ENCODE measurements around the gene CSF2RB.

CSF2RB gene

DNA sequence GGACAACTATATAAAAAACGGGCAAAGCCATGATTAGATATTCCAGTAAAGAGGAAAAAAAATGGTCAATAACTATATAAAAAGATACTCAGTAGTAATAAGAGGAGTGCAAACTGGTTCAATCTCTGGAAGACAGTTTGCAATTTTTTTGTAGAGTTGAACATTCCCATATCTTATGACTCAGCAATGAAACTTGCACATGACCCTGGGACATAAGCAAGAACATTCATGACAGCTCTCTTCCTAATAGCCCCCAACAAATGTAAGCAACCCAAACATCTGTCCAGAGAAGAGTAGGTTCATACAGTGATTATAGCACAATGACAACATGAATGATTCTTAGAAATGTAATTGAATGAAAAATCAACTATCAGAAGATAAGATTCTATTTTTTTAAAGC, 21.8 kb upstream of the CSF2RB start:
- no peak for DNase-seq (ENCODE audit: low read depth)

DNA sequence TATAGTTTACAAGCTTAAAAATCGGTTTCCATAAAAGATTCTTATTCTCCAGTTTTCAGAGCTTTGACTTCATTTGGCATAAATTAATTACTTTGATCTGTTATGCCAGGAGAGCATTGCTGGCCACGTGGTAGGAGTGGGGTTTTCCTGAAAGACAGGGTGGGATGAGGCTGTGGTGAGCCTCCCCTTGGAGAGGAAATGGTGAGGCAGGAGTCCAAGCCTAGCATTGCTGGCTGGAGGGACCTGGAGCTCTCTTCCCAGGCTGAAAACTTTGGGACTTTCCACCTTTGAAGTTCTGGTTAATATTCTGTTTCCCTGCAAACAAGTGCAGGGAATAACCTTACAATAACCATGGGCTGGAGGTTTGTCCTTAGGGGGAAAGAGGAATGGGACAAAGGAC, 21.1 kb upstream of the CSF2RB start:
- no peak for DNase-seq (ENCODE audit: low read depth)

DNA sequence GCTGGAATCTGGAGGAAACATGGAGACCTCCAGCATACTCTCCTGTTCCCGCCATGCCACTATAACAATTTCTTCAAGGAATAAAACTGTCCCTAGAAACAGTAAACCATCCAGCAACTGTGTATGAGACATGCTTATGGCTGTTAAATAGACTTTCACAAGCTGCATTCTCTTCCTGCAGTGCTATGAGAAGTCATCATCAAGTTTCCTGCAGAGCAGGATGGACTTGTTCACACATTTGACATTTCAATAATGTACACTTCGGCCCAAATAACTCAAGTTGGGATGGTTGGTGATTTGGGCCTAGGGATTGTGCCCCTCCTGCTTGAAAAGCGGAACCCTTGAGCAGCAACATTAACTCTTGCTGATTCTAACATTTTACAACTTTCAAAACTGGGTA, 20.2 kb upstream of the CSF2RB start:
- DNase-seq (ENCODE audit: low read depth): no peak

DNA sequence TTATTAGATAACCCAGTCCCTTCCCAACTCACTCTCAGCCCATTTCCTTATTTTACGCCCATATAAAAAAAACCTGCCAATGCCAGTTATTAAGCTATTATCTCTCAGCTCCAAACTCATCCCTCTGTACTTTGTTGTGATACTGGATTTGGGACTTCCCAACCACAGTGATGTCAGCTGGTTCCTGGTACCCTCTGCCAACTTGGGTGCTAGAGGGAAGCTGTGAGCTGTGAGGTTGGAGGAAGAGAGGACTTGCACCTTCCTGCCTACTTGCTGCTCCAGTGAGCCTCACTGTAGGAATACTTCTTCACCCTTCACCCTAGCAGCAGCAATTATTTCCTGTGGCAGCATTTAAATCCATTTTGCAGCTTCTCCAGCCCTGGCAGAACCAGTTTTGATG, 19.2 kb upstream of the CSF2RB start:
- DNase-seq (ENCODE audit: low read depth): no peak

DNA sequence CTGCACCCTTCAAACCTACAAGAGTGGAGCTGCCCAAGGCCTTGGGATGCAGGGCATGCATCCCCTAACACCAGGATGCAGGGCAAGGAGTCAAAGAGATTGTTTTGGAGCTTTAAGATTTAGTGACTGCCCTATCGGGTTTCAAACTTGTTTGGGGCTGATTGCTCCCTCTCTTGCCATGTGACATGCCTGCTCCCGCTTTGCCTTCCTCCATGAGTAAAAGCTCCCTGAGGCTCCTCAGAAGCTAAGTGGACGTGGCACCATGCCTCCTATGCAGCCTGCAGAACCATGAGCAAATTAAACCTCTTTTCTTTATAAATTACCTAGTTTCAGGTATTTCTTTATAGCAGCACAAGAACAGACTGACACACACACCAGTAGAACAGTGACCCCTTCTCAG, 15.8 kb upstream of the CSF2RB start:
- no peak for DNase-seq (ENCODE audit: low read depth)

DNA sequence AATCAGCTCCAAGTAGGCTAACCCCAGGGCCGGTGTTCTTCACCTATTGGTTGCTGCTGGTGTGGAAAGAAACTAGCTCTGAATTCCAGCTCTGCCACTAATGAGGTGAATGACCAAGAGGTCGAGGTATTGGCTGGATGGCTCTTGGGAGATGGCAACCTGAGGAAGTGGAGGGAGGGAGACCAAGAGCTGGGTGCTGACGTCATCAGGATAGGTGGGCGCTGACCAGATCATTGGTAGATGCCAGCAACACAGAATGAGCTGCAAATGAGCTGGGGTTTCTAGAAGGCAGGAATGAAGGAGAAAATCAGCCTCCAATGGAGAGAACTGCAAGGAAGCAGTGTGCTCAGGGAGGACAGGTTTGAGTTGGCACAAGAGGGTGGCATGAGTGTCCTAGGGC, 14.7 kb upstream of the CSF2RB start:
- DNase-seq (ENCODE audit: low read depth): no peak

DNA sequence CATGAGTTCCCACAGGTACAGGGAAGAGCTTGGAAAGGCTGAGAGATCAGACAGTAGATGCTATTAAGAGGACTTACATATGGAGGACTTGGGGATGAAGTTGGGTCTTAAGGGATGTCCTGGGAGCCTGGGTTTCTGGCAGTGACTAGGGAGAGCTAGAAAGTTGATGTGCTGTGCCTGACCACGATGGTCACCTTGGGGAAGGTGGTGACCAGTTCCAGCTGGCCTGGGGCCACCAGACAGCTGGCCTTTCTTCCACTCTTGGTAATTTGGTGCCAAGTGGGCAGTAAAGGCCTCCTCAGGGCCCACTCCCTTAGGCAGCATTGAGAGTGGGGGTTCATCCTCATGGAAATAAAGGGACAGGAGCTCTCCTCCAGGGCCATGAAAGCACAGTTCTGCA, 13.9 kb upstream of the CSF2RB start:
- DNase-seq (ENCODE audit: low read depth): no peak

DNA sequence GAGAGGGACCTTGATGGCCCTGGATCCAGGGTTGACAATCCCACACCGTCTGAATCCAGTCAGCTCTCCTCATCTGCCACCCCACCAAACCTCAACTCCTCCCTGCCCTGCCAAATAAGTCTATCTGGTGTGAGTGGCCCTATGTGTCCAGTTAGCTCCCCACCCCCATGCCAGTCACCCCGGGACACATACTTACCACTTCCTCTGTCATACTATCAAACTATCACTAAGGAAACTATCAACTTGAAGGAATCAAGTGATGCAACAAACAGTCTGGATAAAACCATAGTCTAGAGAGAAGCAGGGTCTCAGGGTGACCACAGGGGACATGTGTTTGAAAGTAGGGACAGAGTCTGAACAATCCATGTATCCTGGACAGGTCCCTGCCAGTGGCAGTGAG, 13.2 kb upstream of the CSF2RB start:
- DNase-seq (ENCODE audit: low read depth): no peak

DNA sequence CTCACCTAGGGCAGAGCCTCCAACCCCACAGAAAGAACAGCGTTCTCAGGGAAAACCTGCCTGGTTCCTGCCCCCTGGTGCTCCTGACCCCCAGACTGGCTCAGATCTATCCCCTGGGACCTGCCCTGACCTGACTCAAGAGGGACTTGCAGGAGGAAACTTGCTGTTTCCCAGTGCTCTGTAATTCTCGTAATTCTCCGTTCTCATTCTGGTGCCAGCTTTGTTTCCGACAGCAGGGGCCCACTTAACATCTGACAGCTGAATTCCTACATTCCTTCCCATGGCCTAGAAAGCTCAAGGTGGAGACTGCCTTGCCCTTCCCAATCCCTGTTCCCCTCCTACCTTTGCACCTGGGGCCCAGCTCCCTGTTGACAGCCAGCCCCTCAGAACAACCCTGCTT, 12.5 kb upstream of the CSF2RB start:
- no peak for DNase-seq (ENCODE audit: low read depth)

DNA sequence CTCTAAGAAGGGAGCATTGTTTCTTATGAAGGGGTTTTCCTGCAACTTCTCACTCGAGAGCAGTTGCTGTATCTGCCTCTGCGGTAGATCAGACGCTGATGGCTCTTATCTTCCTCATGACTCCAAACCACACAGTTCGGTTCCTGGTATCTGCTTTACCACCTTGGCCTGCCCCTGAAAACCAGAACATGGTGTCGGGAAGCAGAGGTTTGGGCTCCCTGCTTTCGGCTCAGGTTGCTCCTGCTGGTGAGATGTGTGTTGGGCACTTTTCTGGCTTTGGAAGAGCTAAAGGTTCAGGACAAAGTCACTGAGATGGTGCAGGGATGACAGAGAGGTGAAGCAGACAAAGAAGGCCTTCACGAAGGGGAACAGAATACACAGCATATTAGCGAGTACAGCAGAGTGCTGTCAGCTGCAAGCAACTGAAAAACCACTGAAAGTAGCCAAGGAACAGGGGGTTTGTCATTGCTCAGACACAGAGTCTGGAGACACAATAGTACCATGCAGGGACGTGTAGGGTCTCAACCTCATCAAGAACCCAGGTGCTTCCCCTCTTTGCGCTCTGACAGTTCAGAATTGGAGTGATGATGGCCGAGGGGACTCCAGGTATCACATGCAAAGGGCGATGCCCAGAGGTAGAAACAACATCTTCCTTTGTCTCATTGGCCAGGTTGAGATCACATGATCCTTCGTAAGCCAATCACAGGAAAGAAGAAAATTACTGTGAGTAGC, 11.9 kb upstream of the CSF2RB start:
- no peak for DNase-seq (ENCODE audit: low read depth)

DNA sequence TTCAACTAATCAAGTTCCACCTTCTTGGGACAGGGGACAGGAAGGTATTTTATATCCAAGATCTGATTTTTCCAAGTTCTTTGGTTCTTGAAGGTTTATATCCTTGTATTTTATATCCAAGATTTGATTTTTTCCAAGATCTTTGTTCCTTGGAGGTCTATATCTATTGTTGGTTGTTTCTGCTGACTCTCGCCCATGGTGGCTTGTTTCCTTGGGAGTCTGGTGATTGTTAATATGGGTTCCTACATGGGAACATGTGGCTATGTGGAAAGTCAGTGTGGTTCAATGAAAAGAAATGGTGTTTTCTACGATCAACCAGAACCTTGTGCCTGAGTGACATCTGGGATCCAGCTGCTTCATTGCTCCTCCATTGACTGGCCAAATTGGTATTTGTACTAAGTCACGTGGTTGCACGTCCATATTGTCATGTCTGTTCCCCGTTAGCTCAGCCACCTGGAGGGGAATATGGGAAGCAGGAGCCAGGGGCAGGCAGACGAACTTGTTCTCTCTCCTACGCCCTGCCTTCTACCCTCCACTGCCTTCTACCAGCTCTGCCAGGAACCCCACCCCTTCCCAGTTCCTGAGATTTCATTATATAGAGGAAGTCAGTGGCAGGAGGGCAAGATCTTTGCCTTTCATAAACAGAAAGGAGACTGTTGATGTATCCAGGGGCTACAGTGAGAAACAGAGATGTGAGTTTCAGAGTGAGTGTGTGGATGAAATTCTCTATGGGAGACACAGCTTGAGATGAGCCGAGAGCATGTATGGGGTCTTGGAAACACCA, 11.1 kb upstream of the CSF2RB start:
- no peak for DNase-seq (ENCODE audit: low read depth)

DNA sequence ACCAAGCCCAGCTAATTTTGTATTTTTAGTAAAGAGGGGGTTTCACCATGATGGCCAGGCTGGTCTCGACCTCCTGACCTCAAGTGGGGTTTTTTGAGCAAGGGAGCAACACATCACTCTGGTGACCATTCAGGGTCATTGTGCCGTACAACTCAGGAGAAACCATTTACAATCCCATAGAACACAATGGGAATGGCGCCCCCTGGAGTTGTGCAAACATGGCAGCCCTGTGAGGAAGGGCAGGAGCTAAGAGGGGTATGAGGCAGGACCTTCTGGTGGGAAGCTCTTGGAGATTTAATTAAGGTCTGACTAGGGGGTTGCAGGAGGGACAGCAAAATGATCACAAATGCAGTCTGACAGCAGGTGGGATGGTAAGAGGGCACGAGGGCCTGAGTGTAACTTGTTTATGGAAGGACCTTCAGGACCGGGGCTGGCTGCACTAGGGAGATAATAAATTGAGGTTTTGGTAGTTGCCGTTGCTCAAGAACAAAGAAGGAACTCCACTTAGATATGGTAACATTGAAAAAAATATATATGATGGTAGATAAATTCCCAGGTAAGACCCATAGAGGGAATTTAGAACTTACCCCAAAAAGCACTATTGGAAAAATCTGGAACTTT, 9.1 kb upstream of the CSF2RB start:
- DNase-seq (ENCODE audit: low read depth): no peak

DNA sequence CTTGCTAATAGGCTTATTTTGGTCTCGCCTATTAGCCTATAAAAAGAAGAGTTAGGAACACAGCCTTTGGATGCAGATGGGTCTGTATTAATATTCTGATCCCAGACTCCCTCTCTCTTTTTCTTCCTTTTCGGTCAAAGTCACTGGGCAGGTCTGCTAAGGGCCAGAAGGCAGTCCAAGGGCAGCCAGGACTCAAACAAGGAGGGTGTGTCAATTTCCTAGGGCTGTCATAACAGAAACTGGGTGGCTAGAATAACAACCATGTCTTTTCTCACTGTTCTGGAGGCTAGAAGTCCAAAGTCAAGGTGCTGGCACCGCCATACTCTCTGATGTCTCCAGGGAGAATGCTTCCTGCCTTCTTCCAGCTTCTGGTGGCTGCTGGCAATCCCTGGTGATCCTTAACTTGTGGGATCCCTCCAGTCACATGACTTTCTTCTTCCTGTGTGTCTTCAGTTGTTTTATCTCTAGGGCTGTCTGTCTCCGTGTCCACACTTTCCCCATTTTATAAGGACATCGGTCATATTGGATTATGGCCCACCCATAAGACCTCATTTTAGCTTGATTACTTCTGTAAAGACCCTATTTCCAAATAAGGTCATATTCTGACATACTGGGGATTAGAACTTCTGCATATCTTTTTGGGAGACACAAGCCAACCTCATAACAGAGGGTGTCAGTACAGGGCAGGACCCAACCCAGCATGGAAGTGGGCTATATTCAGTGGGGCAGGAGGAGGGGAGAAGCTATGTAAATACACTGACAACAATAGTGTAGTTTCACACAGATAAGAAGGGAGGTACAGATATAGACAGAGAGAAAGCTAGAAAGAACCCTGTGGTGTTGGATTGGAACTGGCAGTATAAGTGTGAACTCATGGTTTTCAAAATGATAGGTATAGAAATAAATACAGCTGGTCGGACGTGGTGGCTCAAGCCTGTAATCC, 5.9 kb upstream of the CSF2RB start:
- DNase-seq (ENCODE audit: low read depth): no peak

DNA sequence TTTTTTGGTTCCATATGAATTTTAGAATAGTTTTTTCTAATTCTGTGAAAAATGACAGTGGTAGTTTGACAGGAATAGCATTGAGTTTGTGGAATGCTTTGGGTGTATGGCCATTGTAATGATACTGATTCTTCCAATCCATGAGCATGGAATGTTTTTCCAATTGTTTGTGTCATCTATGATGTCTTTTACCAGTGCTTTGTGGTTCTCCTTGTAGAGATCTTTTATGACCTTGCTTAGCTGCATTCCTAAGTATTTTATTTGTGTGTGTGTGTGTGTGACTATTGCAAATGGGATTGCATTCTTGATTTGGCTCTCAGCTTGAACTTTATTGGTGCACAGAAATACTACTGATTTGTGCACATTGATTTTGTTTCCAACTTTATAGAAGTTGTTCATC, 3.0 kb upstream of the CSF2RB start:
- no peak for DNase-seq (ENCODE audit: low read depth)

DNA sequence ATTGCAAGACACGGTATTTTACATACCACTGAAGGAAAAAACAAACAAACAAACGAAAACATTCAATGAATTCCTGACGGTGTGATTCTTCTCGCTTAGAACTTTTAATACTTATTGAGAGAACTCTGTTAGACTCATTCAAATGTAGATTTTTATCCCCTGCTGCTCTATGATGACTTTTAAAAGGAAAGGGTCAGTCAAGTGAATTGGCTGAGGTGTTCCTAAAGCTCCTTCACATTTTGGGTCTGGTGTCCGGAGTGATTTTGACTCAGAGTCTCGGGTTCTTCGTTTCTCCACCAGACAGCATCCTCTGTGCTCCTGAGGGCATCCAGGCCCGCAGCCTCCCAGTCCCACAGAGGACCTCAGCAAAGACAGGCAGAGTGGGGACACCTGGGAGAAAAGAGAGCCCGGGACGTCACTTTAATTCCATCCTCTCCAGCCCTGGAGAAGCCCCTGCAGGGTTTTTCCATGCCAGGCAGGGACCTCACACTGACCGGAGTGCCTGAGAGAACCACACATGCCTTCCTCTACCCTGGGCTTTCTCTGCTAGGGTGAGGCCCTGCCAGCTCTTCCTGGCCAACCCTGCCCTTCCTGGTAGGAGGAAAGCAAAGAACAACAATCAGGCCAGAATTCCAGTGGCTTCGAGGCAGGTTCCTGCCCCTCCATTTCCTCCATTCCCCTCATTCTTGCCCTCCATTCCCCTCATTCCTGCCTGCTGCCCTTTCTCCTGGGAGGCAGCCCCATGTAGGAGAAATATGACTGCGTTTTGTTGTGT, 1.4 kb upstream of the CSF2RB start:
- DNase-seq (ENCODE audit: low read depth): no peak

DNA sequence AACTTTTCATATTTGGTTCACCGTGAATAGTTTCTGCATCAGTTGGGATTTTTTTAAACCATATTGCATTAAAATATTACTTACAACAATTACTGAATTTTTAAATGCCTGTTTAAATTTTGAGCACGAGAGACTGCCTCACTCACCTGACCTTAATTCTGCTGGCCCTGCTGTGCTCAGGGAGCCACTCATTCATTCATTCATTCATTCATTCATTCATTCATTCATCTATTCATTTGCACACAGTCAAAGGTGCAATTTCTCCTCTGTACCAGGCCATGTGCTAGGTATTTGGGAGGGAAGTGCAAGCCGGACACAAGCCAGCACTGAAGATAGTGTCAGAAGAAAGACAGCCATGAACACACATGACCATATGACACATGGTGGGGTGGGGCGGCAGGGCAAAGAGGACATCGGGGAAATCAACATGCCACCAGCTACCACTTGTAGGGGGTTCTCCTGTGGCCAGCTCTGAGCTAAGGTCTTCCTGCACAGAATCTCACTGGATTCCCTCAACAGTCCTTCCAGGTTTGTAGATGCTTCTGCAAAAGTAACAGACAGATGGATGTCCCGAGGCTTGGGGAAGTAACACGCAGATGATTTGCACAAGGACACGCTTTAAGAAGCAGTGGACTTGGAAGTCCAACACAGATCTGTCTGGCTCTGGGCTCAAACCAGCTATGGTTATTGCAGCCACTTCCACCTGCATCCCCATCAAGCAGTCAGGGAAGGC, 568 bp upstream of the CSF2RB start:
- no peak for DNase-seq (ENCODE audit: low read depth)

DNA sequence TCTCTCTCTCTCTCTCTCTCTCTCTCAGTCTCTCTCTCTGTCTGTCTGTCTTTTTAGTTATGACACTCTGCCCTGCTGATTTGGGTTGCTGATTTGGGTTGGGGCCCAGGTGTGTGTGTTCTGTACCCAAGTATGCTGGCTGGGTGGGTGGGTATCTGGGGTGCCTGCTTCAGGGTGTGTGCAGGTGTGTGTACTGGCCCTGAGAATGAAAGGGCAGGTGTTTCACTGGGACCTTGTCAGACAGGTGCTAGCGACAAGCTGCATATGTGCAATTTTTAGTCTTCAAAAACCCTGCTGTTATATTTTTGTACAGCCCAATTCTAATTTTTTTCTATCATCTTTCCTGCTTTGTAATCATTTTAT, 943 bp downstream of the CSF2RB start:
- DNase-seq (ENCODE audit: low read depth): no peak

DNA sequence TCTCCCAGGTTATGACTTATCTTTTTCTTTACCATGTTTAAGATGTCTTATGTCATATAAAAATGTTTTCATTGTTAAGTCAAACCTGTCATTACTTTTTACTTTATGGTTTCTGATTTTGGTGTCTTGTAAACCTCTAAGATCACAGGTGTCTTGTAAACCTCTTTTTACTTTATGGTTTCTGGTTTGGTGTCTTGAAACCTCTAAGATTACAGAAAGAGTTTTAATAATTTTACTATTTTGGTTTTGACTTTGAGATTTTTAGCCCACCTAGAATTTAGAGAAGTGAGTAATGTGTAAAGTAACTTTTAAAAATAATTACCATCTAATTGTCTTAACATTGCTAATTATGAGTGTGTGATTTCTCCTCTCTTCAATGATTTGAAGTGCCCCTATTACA, 2.6 kb downstream of the CSF2RB start:
- DNase-seq (ENCODE audit: low read depth): no peak

DNA sequence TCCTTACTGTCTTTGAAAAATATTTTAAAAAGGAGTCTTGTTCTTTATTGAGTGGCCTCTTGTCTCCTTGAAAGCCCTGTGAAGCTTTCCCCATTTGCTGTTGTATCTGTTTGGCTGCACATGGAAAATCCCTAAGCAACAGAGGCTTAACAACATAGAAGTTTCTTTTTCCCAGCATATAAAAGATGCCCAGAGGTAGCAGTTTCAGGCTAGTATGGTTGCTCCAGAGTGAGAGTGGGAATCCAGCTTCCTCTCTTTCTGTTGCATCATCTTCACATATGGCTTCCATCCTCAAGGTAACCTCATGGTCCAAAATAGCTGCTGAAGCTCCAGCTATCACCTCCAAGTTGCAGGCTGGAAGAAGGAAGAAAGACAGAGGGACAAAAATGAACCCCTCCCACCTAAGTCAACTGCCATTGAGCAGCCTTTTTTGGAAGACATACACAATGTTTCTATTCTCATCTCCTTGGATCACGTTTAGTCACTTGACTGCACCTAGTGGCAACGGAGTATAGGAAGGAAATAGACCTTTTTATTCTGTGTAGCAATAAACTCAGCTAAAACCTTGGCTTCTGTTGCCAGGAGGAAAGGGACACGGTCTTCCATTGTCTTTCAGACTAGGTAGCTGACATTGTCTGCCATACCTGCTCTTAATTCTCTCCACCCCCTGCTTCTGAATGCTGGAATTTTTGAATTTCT, 5.3 kb downstream of the CSF2RB start:
- DNase-seq (ENCODE audit: low read depth): no peak

Measured in stimulated activated CD8-positive, alpha-beta memory T cell treated with anti-CD3 and anti-CD28 coated beads, Interleukin-12 subunit alpha, Interleukin-12 subunit beta, amount 100 ng/mL, for 4 hours (primary cell).